ENCODE measurements around the gene NCAPD3. TPM values are rescaled to one million over a fixed set of nuclear protein-coding genes. Genes with fewer than 3 reads are reported as not detected.

NCAPD3 gene
- total RNA-seq, 2 donors from 2014 or later: 42.6 to 45.5 TPM

DNA sequence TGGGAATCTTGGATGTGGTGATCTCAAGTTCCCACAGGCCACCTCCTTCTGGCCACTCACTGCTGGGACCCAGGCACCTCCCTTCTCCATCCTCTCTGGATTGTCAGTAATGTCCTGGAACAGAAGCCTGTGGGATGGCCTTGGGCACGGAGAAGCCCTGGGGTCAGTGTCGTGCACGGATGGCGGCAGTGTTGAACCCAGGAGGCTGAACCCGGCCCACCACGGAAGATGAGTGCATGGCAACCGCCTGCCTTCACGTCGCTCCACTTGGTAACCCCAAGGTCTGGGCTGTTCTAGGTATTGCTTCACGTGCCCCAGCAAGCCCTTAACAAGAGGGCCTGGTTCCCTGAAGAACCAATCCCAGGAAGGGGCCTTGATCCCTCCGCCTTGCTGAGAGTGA is 22.3 kb upstream of the NCAPD3 start:
- H3K36me3 ChIP-seq (ENCODE audit: control insufficient read depth, insufficient read depth, low read length): peaks cover 75% of the 10 kb centered on the region
- peaks cover 5% of the 10 kb centered on the region for H3K4me1 ChIP-seq (ENCODE audit: control insufficient read depth, insufficient read depth, low read length)
- DNase-seq: no peak
- Mint-ChIP-seq H3K27ac (no peak overlapping the region), H3K27me3 (ENCODE audit: insufficient read depth) (no peaks in the 10 kb centered on the region), H3K4me3 (no peak overlapping the region), H3K36me3 (ENCODE audit: low read depth) (peaks cover 55% of the 10 kb centered on the region), H3K9me3 (no peaks in the 10 kb centered on the region), H3K4me1 (peaks cover 9% of the 10 kb centered on the region)
- H3K9ac ChIP-seq (ENCODE audit: extremely low read depth, low read length, poor library complexity, severe bottlenecking): no peak overlapping the region
- no peaks in the 10 kb centered on the region for H3K9me3 ChIP-seq (ENCODE audit: control insufficient read depth, low read length)
- no peaks in the 10 kb centered on the region for H3K27me3 ChIP-seq (ENCODE audit: control insufficient read depth, insufficient read depth, low read length, poor library complexity, severe bottlenecking)
- TF ChIP-seq, protein P1, sequence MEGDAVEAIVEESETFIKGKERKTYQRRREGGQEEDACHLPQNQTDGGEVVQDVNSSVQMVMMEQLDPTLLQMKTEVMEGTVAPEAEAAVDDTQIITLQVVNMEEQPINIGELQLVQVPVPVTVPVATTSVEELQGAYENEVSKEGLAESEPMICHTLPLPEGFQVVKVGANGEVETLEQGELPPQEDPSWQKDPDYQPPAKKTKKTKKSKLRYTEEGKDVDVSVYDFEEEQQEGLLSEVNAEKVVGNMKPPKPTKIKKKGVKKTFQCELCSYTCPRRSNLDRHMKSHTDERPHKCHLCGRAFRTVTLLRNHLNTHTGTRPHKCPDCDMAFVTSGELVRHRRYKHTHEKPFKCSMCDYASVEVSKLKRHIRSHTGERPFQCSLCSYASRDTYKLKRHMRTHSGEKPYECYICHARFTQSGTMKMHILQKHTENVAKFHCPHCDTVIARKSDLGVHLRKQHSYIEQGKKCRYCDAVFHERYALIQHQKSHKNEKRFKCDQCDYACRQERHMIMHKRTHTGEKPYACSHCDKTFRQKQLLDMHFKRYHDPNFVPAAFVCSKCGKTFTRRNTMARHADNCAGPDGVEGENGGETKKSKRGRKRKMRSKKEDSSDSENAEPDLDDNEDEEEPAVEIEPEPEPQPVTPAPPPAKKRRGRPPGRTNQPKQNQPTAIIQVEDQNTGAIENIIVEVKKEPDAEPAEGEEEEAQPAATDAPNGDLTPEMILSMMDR (conservative IDR thresholded peaks at IDR 0.05): no peak
- no peak overlapping the region for H3K27ac ChIP-seq (ENCODE audit: low read depth, low read length)
- WGBS, 2 experiments (ENCODE audit: insufficient coverage in 1 of 2, insufficient read length in 1 of 2): 90 to 93% methylated on average over 11 of the region's 11 CpGs
- H3K4me3 ChIP-seq (ENCODE audit: low read length): no peak overlapping the region

DNA sequence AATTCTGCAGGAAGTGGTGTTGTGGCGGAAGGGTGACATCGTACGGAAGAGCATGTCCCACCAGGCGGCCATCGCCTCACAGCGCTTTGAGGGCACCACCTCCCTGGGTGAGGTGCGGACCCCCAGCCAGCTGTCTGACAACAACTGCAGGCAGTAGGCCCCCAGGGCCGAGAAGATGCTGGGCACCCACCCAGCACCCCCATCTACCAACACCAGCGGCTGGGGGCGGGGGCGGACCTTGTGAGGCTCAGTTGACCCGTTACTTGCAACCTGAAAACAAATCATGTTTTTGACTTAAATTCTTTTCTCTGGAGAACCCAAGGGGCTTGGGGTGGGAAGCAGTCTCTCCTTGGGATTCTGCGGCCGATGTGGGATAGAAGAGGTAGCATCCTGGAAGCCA is 21.7 kb upstream of the NCAPD3 start:
- H3K4me3 ChIP-seq (ENCODE audit: low read length): no peak overlapping the region
- H3K36me3 ChIP-seq (ENCODE audit: control insufficient read depth, insufficient read depth, low read length): peaks cover 74% of the 10 kb centered on the region
- no peaks in the 10 kb centered on the region for H3K27me3 ChIP-seq (ENCODE audit: control insufficient read depth, insufficient read depth, low read length, poor library complexity, severe bottlenecking)
- no peaks in the 10 kb centered on the region for H3K9me3 ChIP-seq (ENCODE audit: control insufficient read depth, low read length)
- Mint-ChIP-seq H3K4me3 (no peak overlapping the region), H3K36me3 (ENCODE audit: low read depth) (peaks cover 50% of the 10 kb centered on the region), H3K27ac (peak overlapping the region; percentile 19), H3K9me3 (no peaks in the 10 kb centered on the region), H3K27me3 (ENCODE audit: insufficient read depth) (no peaks in the 10 kb centered on the region), H3K4me1 (peaks cover 9% of the 10 kb centered on the region)
- H3K27ac ChIP-seq (ENCODE audit: low read depth, low read length): no peak overlapping the region
- DNase-seq: no peak
- TF ChIP-seq, protein P1 (conservative IDR thresholded peaks at IDR 0.05): no peak
- peaks cover 5% of the 10 kb centered on the region for H3K4me1 ChIP-seq (ENCODE audit: control insufficient read depth, insufficient read depth, low read length)
- H3K9ac ChIP-seq (ENCODE audit: extremely low read depth, low read length, poor library complexity, severe bottlenecking): no peak overlapping the region
- WGBS, 2 experiments (ENCODE audit: insufficient coverage in 1 of 2, insufficient read length in 1 of 2): 91 to 100% methylated on average over 7 to 14 of the region's 14 CpGs

DNA sequence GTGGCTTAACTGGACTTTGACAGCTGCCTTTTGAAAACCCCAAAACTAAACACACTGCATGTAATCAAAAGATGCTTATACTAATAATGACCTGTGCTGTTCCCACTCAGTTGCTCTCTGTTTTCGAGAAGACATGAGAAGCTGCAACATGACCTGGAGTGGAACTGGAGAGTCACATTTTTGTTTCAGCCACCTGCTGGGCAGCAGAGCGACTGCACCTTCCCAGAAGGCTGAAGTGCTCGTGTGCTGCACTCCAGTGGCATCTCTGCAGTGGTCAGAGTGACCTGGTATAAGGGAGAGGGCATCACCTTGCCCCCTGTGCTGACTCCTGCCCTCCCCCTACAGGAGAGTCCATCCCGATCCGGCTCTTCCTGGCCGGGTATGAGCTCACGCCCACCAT is 20.8 kb upstream of the NCAPD3 start:
- Histone ChIP-seq H3K9me3 (ENCODE audit: control insufficient read depth, low read length) (no peaks in the 10 kb centered on the region), H3K27me3 (ENCODE audit: control insufficient read depth, insufficient read depth, low read length, poor library complexity, severe bottlenecking) (no peaks in the 10 kb centered on the region), H3K27ac (ENCODE audit: low read depth, low read length) (no peak overlapping the region), H3K9ac (ENCODE audit: extremely low read depth, low read length, poor library complexity, severe bottlenecking) (no peak overlapping the region), H3K4me3 (ENCODE audit: low read length) (no peak overlapping the region), H3K36me3 (ENCODE audit: control insufficient read depth, insufficient read depth, low read length) (peaks cover 74% of the 10 kb centered on the region), H3K4me1 (ENCODE audit: control insufficient read depth, insufficient read depth, low read length) (peaks cover 5% of the 10 kb centered on the region)
- Mint-ChIP-seq H3K4me3 (no peak overlapping the region), H3K4me1 (peaks cover 9% of the 10 kb centered on the region), H3K9me3 (no peaks in the 10 kb centered on the region), H3K36me3 (ENCODE audit: low read depth) (peaks cover 51% of the 10 kb centered on the region), H3K27ac (no peak overlapping the region), H3K27me3 (ENCODE audit: insufficient read depth) (no peaks in the 10 kb centered on the region)
- 71 to 78% methylated on average over 4 to 7 of the region's 7 CpGs for WGBS, 2 experiments (ENCODE audit: insufficient coverage in 1 of 2, insufficient read length in 1 of 2)
- peak; percentile 63 for DNase-seq
- TF ChIP-seq, protein P1 (conservative IDR thresholded peaks at IDR 0.05): peak; percentile 71
